WERI-Rb-1 (cell line): ENCODE data around the gene THRB.

Source experiments
- DNase-seq: peaks from one replicate; pipeline ENCODE4 v3.0.0-alpha.2; 2020
- H3K27ac ChIP-seq: fragments of 250-450 bp; sonication (Bioruptor Pico); 2 replicates; pipeline ENCODE4 v1.5.1; 2020; ENCODE audit warnings: mild to moderate bottlenecking, moderate library complexity
- H3K27me3 ChIP-seq: fragments of 250-450 bp; sonication (Bioruptor Pico); 2 replicates; pipeline ENCODE4 v1.5.1; 2021; ENCODE audit warnings: mild to moderate bottlenecking, low read depth, moderate library complexity; ENCODE audit not compliant: insufficient read depth, severe bottlenecking
- H3K36me3 ChIP-seq: fragments of 250-450 bp; sonication (Bioruptor Pico); 2 replicates; pipeline ENCODE4 v1.5.1; 2020; ENCODE audit warnings: mild to moderate bottlenecking, moderate library complexity
- H3K4me3 ChIP-seq: 2 replicates; pipeline ENCODE4 v1.5.1; 2011; ENCODE audit warnings: low read depth, mild to moderate bottlenecking, control low read depth, low read length
- H3K9me3 ChIP-seq: fragments of 250-450 bp; sonication (Bioruptor Pico); 2 replicates; pipeline ENCODE4 v1.5.1; 2021; ENCODE audit warnings: mild to moderate bottlenecking, moderate library complexity; ENCODE audit not compliant: severe bottlenecking
- TF ChIP-seq, protein P1 (sequence below): IDR thresholded peaks from 2 replicates; pipeline ENCODE4 v1.5.1; 2011; ENCODE audit warnings: low read depth, mild to moderate bottlenecking, control low read depth, inconsistent platforms, low read length

Gene THRB

DNA sequence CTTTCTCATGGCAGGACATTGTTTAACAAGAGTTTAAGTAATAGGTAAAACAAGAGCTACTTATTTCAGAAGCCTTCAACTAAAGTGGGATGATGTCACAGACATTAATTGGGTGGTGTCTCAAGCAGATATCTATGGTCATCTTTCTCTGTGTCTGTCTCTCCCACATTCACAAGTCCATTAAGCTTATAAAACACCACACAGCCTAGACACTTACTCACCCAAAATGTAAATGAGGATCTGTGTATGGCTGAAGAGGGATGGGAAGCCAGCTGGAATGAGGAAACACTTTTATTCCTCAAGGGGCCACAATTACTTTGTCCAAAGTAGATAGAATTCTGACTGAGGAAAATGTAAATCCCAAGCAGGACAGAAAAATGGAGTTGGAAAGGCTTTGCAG is 183.8 kb downstream of the THRB start:
- no peak for DNase-seq
- no peaks in the 10 kb centered on the region for H3K36me3 ChIP-seq

DNA sequence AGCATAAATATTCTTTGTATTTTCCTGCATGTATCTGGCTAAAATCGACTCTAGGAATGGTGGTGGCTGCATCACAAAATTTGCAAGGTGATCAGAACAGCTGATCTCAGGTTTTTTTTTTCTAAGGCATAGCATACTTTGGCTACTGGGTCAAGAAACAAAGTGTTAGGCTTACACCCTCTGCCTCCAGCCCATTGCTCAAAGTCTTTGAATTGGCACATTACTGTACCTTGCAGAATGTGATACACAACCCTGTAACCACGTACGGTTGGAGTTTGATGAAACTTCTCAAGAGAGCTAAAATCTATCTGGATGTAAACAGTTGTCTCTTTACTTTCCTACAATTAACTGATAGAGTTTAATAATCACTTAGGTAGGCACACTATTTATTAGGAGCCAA is 188.1 kb downstream of the THRB start:
- DNase-seq: no peak
- TF ChIP-seq, protein P1, sequence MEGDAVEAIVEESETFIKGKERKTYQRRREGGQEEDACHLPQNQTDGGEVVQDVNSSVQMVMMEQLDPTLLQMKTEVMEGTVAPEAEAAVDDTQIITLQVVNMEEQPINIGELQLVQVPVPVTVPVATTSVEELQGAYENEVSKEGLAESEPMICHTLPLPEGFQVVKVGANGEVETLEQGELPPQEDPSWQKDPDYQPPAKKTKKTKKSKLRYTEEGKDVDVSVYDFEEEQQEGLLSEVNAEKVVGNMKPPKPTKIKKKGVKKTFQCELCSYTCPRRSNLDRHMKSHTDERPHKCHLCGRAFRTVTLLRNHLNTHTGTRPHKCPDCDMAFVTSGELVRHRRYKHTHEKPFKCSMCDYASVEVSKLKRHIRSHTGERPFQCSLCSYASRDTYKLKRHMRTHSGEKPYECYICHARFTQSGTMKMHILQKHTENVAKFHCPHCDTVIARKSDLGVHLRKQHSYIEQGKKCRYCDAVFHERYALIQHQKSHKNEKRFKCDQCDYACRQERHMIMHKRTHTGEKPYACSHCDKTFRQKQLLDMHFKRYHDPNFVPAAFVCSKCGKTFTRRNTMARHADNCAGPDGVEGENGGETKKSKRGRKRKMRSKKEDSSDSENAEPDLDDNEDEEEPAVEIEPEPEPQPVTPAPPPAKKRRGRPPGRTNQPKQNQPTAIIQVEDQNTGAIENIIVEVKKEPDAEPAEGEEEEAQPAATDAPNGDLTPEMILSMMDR: no peak
- Histone ChIP-seq H3K4me3 (no peak overlapping the region), H3K27ac (no peak overlapping the region), H3K36me3 (no peaks in the 10 kb centered on the region), H3K9me3 (no peaks in the 10 kb centered on the region), H3K27me3 (no peaks in the 10 kb centered on the region)

More for the DNA sequence above, 183.8 kb downstream of the THRB start:
- TF ChIP-seq, protein P1: no peak
- Histone ChIP-seq H3K4me3 (no peak overlapping the region), H3K27me3 (no peaks in the 10 kb centered on the region), H3K9me3 (no peaks in the 10 kb centered on the region), H3K27ac (no peak overlapping the region)

DNA sequence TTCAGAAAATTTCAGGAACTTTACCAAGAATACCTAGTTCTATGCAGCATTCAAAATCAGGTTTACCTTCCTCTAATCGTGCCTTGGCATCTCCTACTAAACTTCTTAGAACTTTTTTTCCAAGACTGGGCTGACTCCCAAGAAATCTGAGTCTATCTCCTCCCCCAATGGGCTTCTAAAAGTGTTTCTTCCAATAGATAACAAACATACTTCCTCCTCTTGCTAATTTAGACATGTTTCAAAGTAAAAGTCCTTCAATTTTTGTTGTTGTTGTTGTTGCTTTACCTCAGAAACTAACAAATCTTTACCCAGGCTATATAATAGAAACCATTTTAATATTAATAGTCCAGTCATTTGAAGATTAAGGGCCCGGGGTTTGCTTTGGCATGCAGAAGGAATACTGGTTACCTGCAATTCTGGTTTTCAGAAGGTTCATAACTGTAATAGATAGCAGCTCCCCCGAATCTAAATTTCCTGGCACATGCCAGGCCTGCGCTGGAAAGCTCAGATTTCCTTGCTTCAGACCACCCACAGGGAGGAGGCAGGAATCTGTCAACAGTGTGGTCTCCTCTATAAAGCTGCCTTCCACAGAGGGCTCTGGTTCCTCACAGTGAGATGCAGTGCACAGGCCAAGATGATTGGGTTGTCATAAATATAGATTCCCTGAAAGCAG is 188.7 kb downstream of the THRB start:
- no peak overlapping the region for H3K4me3 ChIP-seq
- H3K27ac ChIP-seq: no peak overlapping the region
- H3K36me3 ChIP-seq: no peaks in the 10 kb centered on the region
- TF ChIP-seq, protein P1: no peak
- no peak for DNase-seq
- H3K9me3 ChIP-seq: no peaks in the 10 kb centered on the region
- no peaks in the 10 kb centered on the region for H3K27me3 ChIP-seq

DNA sequence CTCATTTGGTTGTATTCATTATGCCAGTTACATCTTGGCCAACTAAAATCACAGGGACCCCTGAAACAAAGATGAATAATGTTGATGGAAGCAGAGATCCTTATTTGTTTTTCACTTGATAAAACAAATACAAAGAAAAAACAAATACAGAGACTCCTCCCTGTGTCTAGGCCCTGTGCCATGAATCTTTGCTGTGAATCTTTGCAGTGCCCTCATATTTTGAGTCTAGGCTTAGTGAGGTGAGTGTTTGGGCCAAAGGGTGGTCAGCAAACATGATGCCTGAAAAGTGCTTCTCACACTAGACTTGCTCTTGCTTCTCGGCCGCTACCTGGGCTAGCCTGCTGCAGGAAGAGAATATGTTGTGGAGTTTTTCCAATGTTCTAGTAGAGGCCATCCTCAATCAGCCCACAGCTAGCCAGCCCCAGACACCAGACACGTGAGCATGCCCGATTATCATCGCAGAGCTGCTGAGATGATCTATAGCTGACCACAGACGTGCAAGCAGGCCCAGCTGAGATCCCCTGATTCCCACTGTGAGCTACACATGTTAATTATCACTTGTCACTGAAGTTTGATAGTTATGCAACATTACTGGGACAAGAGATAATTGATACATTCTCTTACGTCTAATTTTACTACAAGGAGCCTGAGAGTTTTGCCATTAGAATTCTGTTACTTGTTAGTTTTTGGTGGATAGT is 191.4 kb downstream of the THRB start:
- H3K4me3 ChIP-seq: no peak overlapping the region
- no peaks in the 10 kb centered on the region for H3K27me3 ChIP-seq
- H3K36me3 ChIP-seq: no peaks in the 10 kb centered on the region
- no peaks in the 10 kb centered on the region for H3K9me3 ChIP-seq
- no peak for DNase-seq
- TF ChIP-seq, protein P1: no peak
- no peak overlapping the region for H3K27ac ChIP-seq

DNA sequence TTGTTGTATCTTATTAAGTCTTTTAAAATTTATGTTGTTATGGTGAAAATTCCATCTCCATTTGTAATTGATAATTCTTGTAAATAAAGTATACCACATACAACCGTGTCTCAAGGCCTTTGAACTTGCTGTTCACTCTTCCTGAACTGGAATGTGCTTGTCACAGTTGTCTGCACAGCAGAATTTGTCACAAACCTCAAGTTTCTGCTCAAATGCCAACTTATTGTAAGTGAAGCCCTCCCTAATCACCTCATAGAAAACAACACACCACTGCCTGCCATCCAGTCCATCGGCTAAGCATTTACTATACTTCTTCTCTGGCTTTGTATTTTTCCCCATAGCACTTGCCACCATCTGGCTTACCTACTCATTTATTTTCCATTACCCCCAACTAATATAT is 192.3 kb downstream of the THRB start:
- Histone ChIP-seq H3K27ac (no peak overlapping the region), H3K27me3 (no peaks in the 10 kb centered on the region), H3K36me3 (no peaks in the 10 kb centered on the region), H3K4me3 (no peak overlapping the region), H3K9me3 (no peaks in the 10 kb centered on the region)
- TF ChIP-seq, protein P1: no peak
- no peak for DNase-seq

DNA sequence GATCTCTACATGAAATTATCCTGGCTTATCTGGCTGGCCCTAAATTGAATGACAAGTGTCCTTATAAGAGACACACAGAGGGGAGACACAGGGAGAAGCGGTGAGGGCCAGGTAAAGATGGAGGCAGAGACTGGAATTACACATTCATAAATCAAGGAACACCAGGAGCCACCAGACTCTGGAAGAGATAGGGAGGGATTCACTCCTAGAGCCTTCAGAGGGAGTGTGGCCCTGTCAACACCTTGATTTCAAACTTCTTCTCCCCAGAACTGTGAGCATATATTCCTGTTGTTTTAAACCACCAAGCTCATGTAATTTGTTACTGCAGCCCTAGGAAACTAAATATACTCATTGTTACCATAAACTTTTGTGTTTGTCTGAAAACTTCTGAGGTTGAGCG is 193.7 kb downstream of the THRB start:
- H3K27ac ChIP-seq: no peak overlapping the region
- TF ChIP-seq, protein P1: no peak

More for the DNA sequence above, 193.7 kb downstream of the THRB start:
- Histone ChIP-seq H3K27me3 (no peaks in the 10 kb centered on the region), H3K9me3 (no peaks in the 10 kb centered on the region), H3K4me3 (no peak overlapping the region), H3K36me3 (no peaks in the 10 kb centered on the region)
- DNase-seq: no peak
